SU-DHL-6 (cell line): Measurements from ENCODE around the gene GOLGA7B.

Source experiments
- EZH2phosphoT487 ChIP-seq: fragments of 200-600 bp; sonication (generic), shearing (Covaris generic); conservative IDR thresholded peaks from 2 replicates; pipeline ENCODE4 v1.6.1; 2018; ENCODE audit warnings: mild to moderate bottlenecking, antibody characterized with exemption, low read length, moderate library complexity, mixed read lengths
- TF ChIP-seq, protein P1 (sequence below): fragments of 200-600 bp; sonication (generic); IDR thresholded peaks from one replicate; pipeline ENCODE4 v1.5.1; 2017; ENCODE audit warnings: antibody characterized with exemption, mild to moderate bottlenecking, low read length, moderate library complexity; ENCODE audit not compliant: insufficient read depth, poor library complexity, severe bottlenecking

DNA sequence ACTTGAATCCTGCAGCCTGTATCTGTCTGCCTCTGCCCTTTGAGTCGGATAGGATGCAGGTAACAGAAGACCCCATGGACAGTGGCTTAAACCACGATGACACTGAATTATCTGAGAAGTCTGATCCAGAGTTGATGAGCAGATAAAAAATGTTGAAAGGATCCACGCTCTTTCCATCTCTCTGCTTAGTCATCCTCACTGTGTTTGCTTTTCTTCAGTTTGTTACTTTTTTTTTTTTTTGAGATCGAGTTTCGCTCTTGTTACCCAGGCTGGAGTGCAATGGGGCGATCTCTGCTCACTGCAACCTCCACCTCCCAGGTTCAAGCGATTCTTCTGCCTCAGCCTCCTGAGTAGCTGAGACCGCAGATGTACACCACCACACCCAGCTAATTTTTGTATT, 36.9 kb upstream of the GOLGA7B start:
- TF ChIP-seq, protein P1, sequence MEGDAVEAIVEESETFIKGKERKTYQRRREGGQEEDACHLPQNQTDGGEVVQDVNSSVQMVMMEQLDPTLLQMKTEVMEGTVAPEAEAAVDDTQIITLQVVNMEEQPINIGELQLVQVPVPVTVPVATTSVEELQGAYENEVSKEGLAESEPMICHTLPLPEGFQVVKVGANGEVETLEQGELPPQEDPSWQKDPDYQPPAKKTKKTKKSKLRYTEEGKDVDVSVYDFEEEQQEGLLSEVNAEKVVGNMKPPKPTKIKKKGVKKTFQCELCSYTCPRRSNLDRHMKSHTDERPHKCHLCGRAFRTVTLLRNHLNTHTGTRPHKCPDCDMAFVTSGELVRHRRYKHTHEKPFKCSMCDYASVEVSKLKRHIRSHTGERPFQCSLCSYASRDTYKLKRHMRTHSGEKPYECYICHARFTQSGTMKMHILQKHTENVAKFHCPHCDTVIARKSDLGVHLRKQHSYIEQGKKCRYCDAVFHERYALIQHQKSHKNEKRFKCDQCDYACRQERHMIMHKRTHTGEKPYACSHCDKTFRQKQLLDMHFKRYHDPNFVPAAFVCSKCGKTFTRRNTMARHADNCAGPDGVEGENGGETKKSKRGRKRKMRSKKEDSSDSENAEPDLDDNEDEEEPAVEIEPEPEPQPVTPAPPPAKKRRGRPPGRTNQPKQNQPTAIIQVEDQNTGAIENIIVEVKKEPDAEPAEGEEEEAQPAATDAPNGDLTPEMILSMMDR: no peak
- TF ChIP-seq EZH2phosphoT487: no peak
